ENCODE results near the gene GDPD5. TPM values are rescaled to one million over a fixed set of nuclear protein-coding genes. Genes with fewer than 3 reads are reported as not detected.

Gene GDPD5
- total and polyA plus RNA-seq, 12 donors, result 4.1 to 110 (median 14.5) TPM

- Histone ChIP-seq H3K27ac (no peak overlapping the region), H3K27me3 (peaks cover 5% of the 10 kb centered on the region), H3K9me3 (replicated peaks in 1 of 3) (no peaks in the 10 kb centered on the region), H3K4me1 (replicated peaks in 1 of 2) (no peaks in the 10 kb centered on the region), H3K4me3 (no peak overlapping the region), H3K36me3 (replicated peaks in 1 of 2) (no peaks in the 10 kb centered on the region)
- TF ChIP-seq CTCF (IDR thresholded peaks at IDR 0.05), result no peak
- no peak for TF ChIP-seq POLR2A (IDR thresholded peaks at IDR 0.05)
- intact Hi-C loops (cut with DNase I), result no loop called here
- DNase-seq, result no peak
- 60 to 86% (median 80%) methylated on average over 3 to 9 of the region's 9 CpGs for WGBS, 4 donors
These were observed 90.2 kb downstream of the GDPD5 start for GRCh38 chr11:75435571-75435925.

GRCh38 chr11:75434886-75435570 is 90.7 kb downstream of the GDPD5 start:
- peaks cover 5% of the 10 kb centered on the region for H3K27me3 ChIP-seq
- no peaks in the 10 kb centered on the region for H3K36me3 ChIP-seq (replicated peaks in 1 of 2)
- no peak for TF ChIP-seq POLR2A (IDR thresholded peaks at IDR 0.05)
- no peak overlapping the region for H3K27ac ChIP-seq
- WGBS, 4 donors, result 82 to 93% (median 87%) methylated on average over 4 to 12 of the region's 12 CpGs
- intact Hi-C loops (cut with DNase I), result no loop called here
- no peak overlapping the region for H3K4me3 ChIP-seq
- no peaks in the 10 kb centered on the region for H3K4me1 ChIP-seq (replicated peaks in 1 of 2)
- no peak for DNase-seq
- no peaks in the 10 kb centered on the region for H3K9me3 ChIP-seq (replicated peaks in 1 of 3)

GRCh38 chr11:75434051-75434450 is 91.7 kb downstream of the GDPD5 start:
- 80 to 94% (median 89%) methylated on average over 2 to 4 of the region's 4 CpGs for WGBS, 4 donors
- Histone ChIP-seq H3K27me3 (peaks cover 5% of the 10 kb centered on the region), H3K9me3 (replicated peaks in 1 of 3) (no peaks in the 10 kb centered on the region), H3K27ac (no peak overlapping the region), H3K4me3 (no peak overlapping the region), H3K4me1 (replicated peaks in 1 of 2) (peaks cover 0 to 4% of the 10 kb centered on the region in 2 donors), H3K36me3 (replicated peaks in 1 of 2) (no peaks in the 10 kb centered on the region)
- intact Hi-C loops (cut with DNase I), result no loop called here
- no peak for DNase-seq
- TF ChIP-seq POLR2A (IDR thresholded peaks at IDR 0.05) (no peak), CTCF (IDR thresholded peaks at IDR 0.05) (no peak)

- 72 to 84% (median 74%) methylated on average over 4 to 6 of the region's 6 CpGs for WGBS, 4 donors
- Histone ChIP-seq H3K4me3 (no peak overlapping the region), H3K9me3 (replicated peaks in 1 of 3) (no peaks in the 10 kb centered on the region), H3K27me3 (peaks cover 5% of the 10 kb centered on the region), H3K4me1 (replicated peaks in 1 of 2) (peaks cover 0 to 4% of the 10 kb centered on the region in 2 donors), H3K27ac (no peak overlapping the region), H3K36me3 (replicated peaks in 1 of 2) (no peaks in the 10 kb centered on the region)
- TF ChIP-seq CTCF (IDR thresholded peaks at IDR 0.05) (no peak), POLR2A (IDR thresholded peaks at IDR 0.05) (no peak)
- DNase-seq, result no peak
- intact Hi-C loops (cut with DNase I), result no loop called here
These were observed 92.3 kb downstream of the GDPD5 start for GRCh38 chr11:75433443-75433842.

- DNase-seq, result no peak
- TF ChIP-seq POLR2A (IDR thresholded peaks at IDR 0.05), result no peak
- no peak for TF ChIP-seq CTCF (IDR thresholded peaks at IDR 0.05)
- intact Hi-C loops (cut with DNase I), result no loop called here
- Histone ChIP-seq H3K27ac (no peak within 1 kb of the TSS), H3K4me3 (no peak within 1 kb of the TSS), H3K9me3 (replicated peaks in 1 of 3) (no peaks in the 10 kb centered on the region), H3K4me1 (replicated peaks in 1 of 2) (peaks cover 0 to 4% of the 10 kb centered on the region in 2 donors), H3K27me3 (peaks cover 5% of the 10 kb centered on the region), H3K36me3 (replicated peaks in 1 of 2) (no peaks in the 10 kb centered on the region)
- WGBS, 4 donors, result 20 to 25% (median 23%) methylated on average over 10 to 14 of the region's 14 CpGs
These were observed 92.8 kb downstream of the GDPD5 start, which contains the start of gene KLHL35 for GRCh38 chr11:75432911-75433321. TSS of gene KLHL35 (minus strand) at chr11:75433203. CDS start at chr11:75430629, 2,574 bp downstream.

Data from adrenal gland (tissue), 12 donors.